Pancreas (tissue), 10 donors: ENCODE results near the gene EIF4G3. TPM values are rescaled to one million over a fixed set of nuclear protein-coding genes. Genes with fewer than 3 reads are reported as not detected.
"Not testable (repeated sequence)": the region's sequence is repeated elsewhere in the genome, so short reads cannot be mapped to it uniquely, and the experiment has no call there.

Source experiments
- ATAC-seq, 4 donors: fragments of 200-7000 bp; cut with Tn5 transposase; one replicate each; pipeline versions ENCODE4 v1.8.0 to v1.9.1; 2020; ENCODE audit warnings: mild to moderate bottlenecking in 4 of 4, moderate library complexity in 4 of 4
- DNase-seq, 6 donors: peaks; one replicate each; pipeline ENCODE4 v3.0.0-alpha.2; 2020
- FAIRE-seq: peaks from 2 replicates; lab custom pipeline; 2012; peaks lifted over from hg19 to GRCh38; lab: Jason Lieb, UNC
- H3K27ac ChIP-seq, 4 donors: fragments of 200-600 bp; sonication (generic); 1 replicate in 3 of 4; 2 replicates in 1 of 4; pipeline versions ENCODE4 v1.5.0 to v1.8.0; 2020
- H3K27me3 ChIP-seq, 4 donors: fragments of 200-600 bp; one replicate each; pipeline ENCODE4 v1.8.0; 2021
- H3K36me3 ChIP-seq, 3 donors: fragments of 200-600 bp; sonication (generic) in 1 of 3; one replicate each; pipeline versions ENCODE4 v1.5.0 to v1.8.0; 2020 to 2021
- H3K4me1 ChIP-seq, 3 donors: fragments of 200-600 bp; one replicate each; pipeline ENCODE4 v1.8.0; 2021
- H3K4me3 ChIP-seq, 4 donors: fragments of 200-600 bp; sonication (generic) in 2 of 4; one replicate each; pipeline versions ENCODE4 v1.5.0 to v1.8.0; 2020 to 2021
- H3K9me3 ChIP-seq, 4 donors: fragments of 200-600 bp; one replicate each; pipeline ENCODE4 v1.8.0; 2021
- WGBS, 2 donors: extraction: QIAGEN DNeasy Blood & Tissue Kit; methylation state at CpG; one replicate each; pipeline ENCODE4 v1.1.7; 2013; 5-methylcytosine and 5-hydroxymethylcytosine counted together
- intact Hi-C, 3 donors: fragments of 100-400 bp; cut with DNase I; formaldehyde crosslinking; loops; one replicate each; pipeline versions ENCODE4 v1.11.1 to v1.14.2; 2022
- polyA plus RNA-seq, 2 donors: library from polyadenylated mRNA; stranded (reverse); fragments of 200-250 nt; gene quantifications; one replicate each; pipeline ENCODE4 v1.2.3, GENCODE V29; 2013
- total RNA-seq, 6 donors: library from RNA; stranded (reverse); fragmentation: NEBNext Ultra II Directional in 4 of 6; extraction: Animal tissue kit (Norgen Biotek cat#: 25700) in 4 of 6; gene quantifications; one replicate each; pipeline versions ENCODE4 v1.2.1 to v1.2.4, GENCODE V29; 2021 to 2023
- TF ChIP-seq, protein P1 (sequence below), 4 donors: fragments of 200-600 bp; sonication (generic) in 3 of 4; IDR thresholded peaks; one replicate each; pipeline versions ENCODE4 v1.5.0 to v1.8.0; 2021; ENCODE audit warnings: antibody characterized with exemption in 4 of 4
- donor health status: healthy with polysubstance abuse.
- donor health status: DM: no; HTN: no; CAD: no; lungs with moderate emphysema.
- donor health status: DM: no; HTN: no; CAD: no.
- donor health status: control.
- donor health status: control.
- donor health status: Bipolar disorder and iron deficiency.
- donor health status: DM: yes; HTN: yes; CAD: no.
- donor health status: DM: no; HTN: no; CAD: no.
- donor health status: DM: no; HTN: no; CAD: no.
- donor health status: DM: yes; HTN: yes; CAD: no.

Gene EIF4G3
- total and polyA plus RNA-seq, 8 donors, result 9.6 to 22.7 (median 13.8) TPM

DNA sequence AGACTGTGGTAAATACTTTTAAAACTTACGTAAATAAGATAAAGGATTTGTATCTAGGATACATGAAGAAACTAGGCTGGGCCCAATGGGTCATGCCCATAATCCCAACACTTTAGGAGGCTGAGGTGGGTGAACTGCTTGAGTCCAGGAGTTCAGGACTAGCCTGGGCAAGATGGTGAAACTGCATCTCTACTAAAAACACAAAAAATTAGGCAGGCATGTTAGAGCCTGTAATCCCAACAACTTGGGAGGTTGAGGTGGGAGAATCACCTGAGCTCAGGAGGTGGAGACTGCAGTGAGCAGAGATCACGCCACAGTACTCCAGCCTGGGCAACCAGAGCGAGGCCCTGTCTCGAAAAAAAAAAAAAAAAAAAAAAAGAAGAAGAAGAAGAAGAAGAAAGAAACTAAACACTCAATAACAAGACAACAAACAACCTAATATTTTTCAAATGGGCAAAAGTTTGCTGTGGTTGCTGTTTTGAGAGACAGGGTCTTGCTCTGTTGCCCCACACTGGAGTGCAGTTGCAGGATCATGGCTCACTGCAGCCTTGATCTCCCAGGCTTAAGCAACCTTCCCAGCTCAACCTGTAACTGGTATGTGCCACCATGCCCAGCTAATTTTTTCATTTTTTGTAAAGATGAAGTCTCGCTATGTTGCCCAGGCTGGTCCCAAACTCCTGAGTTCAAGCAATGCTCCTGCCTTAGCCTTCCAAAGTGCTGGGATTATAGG is 78.3 kb downstream of the EIF4G3 start:
- Histone ChIP-seq H3K4me3 (no peak overlapping the region), H3K27ac (no peak overlapping the region), H3K27me3 (no peaks in the 10 kb centered on the region), H3K9me3 (no peaks in the 10 kb centered on the region), H3K4me1 (no peaks in the 10 kb centered on the region), H3K36me3 (no peaks in the 10 kb centered on the region)
- intact Hi-C loops, result no loop called here
- FAIRE-seq, result no peak
- no peak for ATAC-seq
- DNase-seq, result no peak
- TF ChIP-seq, protein P1, sequence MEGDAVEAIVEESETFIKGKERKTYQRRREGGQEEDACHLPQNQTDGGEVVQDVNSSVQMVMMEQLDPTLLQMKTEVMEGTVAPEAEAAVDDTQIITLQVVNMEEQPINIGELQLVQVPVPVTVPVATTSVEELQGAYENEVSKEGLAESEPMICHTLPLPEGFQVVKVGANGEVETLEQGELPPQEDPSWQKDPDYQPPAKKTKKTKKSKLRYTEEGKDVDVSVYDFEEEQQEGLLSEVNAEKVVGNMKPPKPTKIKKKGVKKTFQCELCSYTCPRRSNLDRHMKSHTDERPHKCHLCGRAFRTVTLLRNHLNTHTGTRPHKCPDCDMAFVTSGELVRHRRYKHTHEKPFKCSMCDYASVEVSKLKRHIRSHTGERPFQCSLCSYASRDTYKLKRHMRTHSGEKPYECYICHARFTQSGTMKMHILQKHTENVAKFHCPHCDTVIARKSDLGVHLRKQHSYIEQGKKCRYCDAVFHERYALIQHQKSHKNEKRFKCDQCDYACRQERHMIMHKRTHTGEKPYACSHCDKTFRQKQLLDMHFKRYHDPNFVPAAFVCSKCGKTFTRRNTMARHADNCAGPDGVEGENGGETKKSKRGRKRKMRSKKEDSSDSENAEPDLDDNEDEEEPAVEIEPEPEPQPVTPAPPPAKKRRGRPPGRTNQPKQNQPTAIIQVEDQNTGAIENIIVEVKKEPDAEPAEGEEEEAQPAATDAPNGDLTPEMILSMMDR (IDR thresholded peaks at IDR 0.05), result no peak
- WGBS, 2 donors, result 92 to 98% methylated on average over 5 of the region's 5 CpGs

DNA sequence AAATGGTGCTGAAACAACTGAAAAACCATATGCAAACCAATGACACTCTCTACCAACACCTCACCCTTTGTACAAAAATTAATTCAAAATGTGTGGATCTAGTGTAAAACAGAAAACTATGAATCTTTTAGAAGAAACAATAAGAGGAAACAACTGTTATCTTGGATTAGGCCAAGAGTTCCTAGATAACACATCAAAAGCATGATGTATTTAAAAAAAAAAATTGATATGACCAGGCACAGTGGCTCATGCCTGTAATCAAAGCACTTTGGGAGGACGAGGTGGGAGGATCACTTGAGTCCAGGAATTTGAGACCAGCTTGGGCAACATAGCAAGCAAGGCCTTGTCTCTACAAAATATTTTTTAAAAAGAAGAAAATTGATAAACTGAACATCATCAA is 79.0 kb downstream of the EIF4G3 start:
- no peaks in the 10 kb centered on the region for H3K36me3 ChIP-seq
- ATAC-seq (no peak), DNase-seq (no peak), FAIRE-seq (no peak)
- intact Hi-C loops, result no loop called here
- no peak overlapping the region for H3K4me3 ChIP-seq
- H3K4me1 ChIP-seq, result no peaks in the 10 kb centered on the region
- 69 to 78% methylated on average over 1 of the region's 1 CpG for WGBS, 2 donors
- H3K27me3 ChIP-seq, result no peaks in the 10 kb centered on the region
- TF ChIP-seq, protein P1 (IDR thresholded peaks at IDR 0.05), result no peak
- no peak overlapping the region for H3K27ac ChIP-seq
- H3K9me3 ChIP-seq, result no peaks in the 10 kb centered on the region

DNA sequence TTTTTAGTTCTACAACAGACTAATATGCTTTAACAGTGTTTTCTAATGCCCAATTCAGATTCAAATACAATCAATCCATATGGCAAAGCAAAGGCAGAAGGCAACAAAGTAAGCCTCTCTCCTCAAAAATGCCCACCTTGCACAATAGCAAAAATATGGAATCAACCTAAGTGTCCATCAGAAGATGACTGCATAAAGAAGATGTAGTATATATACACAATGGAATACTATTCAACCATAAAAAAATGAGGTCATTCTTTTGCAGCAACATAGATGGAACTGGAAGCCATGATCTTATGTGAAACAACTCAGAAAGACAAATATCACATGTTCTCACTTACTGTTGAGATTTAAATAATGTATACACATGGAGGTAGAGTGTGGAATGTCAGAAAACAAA is 80.7 kb downstream of the EIF4G3 start:
- Histone ChIP-seq H3K4me1 (no peaks in the 10 kb centered on the region), H3K27ac (no peak overlapping the region), H3K4me3 (no peak overlapping the region), H3K36me3 (no peaks in the 10 kb centered on the region), H3K27me3 (no peaks in the 10 kb centered on the region), H3K9me3 (no peaks in the 10 kb centered on the region)
- no peak for DNase-seq
- intact Hi-C loops, result no loop called here
- FAIRE-seq, result no peak
- no peak for ATAC-seq
- TF ChIP-seq, protein P1 (IDR thresholded peaks at IDR 0.05), result no peak

DNA sequence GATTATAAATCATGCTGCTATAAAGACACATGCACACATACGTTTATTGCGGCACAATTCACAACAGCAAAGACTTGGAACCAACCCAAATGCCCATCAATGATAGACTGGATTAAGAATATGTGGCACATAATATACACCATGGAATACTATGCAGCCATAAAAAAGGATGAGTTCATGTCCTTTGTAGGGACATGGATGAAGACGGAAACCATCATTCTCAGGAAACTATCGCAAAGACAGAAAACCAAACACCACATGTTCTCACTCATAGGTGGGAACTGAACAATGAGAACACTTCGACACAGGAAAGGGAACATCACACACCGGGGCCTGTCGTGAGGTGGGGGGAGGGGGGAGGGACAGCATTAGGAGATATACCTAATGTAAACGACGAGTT is 82.4 kb downstream of the EIF4G3 start:
- H3K36me3 ChIP-seq, H3K27me3 ChIP-seq, H3K9me3 ChIP-seq, DNase-seq, H3K27ac ChIP-seq, FAIRE-seq, ATAC-seq, H3K4me3 ChIP-seq, intact Hi-C loops, H3K4me1 ChIP-seq: not testable (repeated sequence)
- 90 to 94% methylated on average over 7 of the region's 9 CpGs for WGBS, 2 donors

DNA sequence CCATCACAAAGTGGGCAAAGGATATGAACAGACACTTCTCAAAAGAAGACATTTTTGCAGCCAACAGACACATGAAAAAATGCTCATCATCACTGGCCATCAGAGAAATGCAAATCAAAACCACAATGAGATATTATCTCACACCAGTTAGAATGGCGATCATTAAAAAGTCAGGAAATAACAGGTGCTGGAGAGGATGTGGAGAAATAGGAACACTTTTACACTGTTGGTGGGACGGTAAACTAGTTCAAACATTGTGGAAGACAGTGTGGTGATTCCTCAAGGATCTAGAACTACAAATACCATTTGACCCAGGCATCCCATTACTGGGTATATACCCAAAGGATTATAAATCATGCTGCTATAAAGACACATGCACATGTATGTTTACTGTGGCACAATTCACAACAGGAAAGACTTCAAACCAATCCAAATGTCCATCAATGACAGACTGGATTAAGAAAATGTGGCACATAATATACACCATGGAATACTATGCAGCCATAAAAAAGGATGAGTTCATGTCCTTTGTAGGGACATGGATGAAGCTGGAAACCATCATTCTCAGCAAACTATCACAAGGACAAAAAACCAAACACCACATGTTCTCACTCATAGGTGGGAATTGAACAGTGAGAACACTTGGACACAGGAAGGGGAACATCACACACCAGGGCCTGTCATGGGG is 83.3 kb downstream of the EIF4G3 start:
- H3K4me3 ChIP-seq, H3K9me3 ChIP-seq, H3K4me1 ChIP-seq, DNase-seq, ATAC-seq, FAIRE-seq, H3K27ac ChIP-seq, intact Hi-C loops, H3K36me3 ChIP-seq, H3K27me3 ChIP-seq: not testable (repeated sequence)
- WGBS, 2 donors, result 89 to 91% methylated on average over 2 of the region's 2 CpGs

DNA sequence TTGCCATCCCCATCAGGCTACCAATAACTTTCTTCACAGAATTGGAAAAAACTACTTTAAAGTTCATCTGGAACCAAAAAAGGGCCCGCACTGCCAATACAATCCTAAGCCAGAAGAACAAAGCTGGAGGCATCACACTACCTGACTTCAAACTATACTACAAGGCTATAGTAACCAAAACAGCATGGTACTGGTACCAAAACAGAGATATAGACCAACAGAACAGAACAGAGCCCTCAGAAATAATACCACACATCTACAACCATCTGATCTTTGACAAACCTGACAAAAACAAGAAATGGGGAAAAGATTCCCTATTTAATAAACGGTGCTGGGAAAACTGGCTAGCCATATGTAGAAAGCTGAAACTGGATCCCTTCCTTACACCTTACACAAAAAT is 84.2 kb downstream of the EIF4G3 start:
- H3K9me3 ChIP-seq, DNase-seq, H3K4me1 ChIP-seq, H3K27ac ChIP-seq, intact Hi-C loops, ATAC-seq, FAIRE-seq, H3K27me3 ChIP-seq, H3K4me3 ChIP-seq, H3K36me3 ChIP-seq: not testable (repeated sequence)
- 98 to 100% methylated on average over 1 of the region's 2 CpGs for WGBS, 2 donors

DNA sequence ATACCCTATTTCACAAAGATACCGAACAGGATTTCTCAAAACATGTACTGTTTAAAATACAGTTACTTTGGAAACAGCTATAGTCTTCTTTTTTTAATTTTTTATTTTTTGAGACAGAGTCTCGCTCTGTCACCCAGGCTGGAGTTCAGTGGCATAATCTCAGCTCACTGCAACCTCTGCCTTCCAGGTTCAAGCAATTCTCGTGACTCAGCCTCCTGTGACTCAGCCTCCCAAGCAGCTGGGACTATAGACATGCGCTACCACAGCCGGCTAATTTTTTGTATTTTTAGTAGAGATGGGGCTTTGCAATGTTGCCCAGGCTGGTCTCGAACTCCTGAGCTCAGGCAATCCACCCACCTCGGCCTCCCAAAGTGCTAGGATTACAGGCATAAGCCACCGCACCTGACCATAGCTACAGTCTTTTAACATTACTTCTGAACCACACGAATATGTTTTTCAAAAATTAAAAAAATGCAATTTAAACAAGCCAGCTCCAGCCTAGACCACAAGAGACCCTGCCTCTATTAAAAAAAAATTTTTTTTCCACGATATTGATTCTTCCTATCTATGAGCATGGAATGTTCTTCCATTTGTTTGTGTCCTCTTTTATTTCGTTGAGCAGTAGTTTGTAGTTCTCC is 85.5 kb downstream of the EIF4G3 start:
- H3K27me3 ChIP-seq, DNase-seq, H3K4me3 ChIP-seq, intact Hi-C loops, FAIRE-seq, H3K36me3 ChIP-seq, H3K4me1 ChIP-seq, H3K9me3 ChIP-seq, H3K27ac ChIP-seq: not testable (repeated sequence)
- peak in 2 of 4 donors; percentile 68 to 77 for ATAC-seq
- WGBS, 2 donors, result 92 to 94% methylated on average over 11 of the region's 11 CpGs
